ENCODE results near the gene GPC6.

DNA sequence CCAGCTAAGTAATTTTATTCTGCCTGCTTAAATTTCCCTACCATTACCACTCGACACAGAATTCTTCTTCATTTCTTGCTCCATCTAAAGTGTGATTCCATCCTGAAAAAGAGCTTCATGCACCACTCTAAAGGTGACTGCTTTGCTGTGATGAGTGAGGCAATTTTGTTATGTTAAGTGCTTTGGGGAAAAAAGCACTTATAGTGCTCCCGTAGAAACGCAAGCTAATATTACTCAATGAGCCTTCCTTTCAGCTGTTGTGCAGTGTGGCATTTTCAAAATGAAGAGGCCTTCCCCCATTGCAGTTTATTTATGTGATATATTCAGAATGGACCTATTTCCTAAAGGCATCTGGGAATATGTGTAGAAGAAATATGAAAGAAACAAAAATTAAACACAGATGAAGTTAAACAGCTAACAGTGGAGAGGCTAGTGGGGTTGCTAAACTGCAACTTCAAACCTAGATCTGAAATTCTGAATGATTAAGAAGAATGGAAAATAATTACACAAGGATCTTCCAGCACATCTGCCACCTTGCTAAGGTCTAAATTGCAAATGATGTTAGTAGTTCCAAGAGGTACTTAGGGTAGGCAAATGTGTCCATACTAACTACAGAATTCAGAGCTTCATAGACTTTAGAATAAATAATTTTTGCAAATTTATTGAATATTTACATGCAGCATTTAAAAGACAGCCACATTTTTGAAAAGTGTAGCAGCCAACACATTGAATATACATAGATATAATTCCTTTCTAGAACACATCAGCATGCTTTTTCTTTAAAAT, 1041.2 kb downstream of the GPC6 start:
- TF ChIP-seq, protein P1, sequence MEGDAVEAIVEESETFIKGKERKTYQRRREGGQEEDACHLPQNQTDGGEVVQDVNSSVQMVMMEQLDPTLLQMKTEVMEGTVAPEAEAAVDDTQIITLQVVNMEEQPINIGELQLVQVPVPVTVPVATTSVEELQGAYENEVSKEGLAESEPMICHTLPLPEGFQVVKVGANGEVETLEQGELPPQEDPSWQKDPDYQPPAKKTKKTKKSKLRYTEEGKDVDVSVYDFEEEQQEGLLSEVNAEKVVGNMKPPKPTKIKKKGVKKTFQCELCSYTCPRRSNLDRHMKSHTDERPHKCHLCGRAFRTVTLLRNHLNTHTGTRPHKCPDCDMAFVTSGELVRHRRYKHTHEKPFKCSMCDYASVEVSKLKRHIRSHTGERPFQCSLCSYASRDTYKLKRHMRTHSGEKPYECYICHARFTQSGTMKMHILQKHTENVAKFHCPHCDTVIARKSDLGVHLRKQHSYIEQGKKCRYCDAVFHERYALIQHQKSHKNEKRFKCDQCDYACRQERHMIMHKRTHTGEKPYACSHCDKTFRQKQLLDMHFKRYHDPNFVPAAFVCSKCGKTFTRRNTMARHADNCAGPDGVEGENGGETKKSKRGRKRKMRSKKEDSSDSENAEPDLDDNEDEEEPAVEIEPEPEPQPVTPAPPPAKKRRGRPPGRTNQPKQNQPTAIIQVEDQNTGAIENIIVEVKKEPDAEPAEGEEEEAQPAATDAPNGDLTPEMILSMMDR (IDR thresholded peaks at IDR 0.05), result no peak
- no peak for TF ChIP-seq EZH2phosphoT487 (IDR thresholded peaks at IDR 0.05)

Data from neural progenitor cell (in vitro differentiated cells).